Keratinocyte (primary cell): ENCODE measurements around the gene ZNF451.

ENCODE experiments used
- EZH2 ChIP-seq: IDR thresholded peaks from one replicate; pipeline ENCODE4 v1.6.1; 2012; ENCODE audit warnings: inconsistent platforms, mild to moderate bottlenecking, low read length, moderate library complexity
- TF ChIP-seq, protein P1 (sequence below), 3 experiments: IDR thresholded peaks in 1 of 3; conservative IDR thresholded peaks in 1 of 3; optimal IDR thresholded peaks in 1 of 3; 2 replicates in 2 of 3; 3 replicates in 1 of 3; pipeline versions ENCODE3 to v1.5.1; 2011; ENCODE audit warnings: low read length in 3 of 3, mild to moderate bottlenecking in 3 of 3, moderate library complexity in 2 of 3, control low read depth in 1 of 3, inconsistent platforms in 1 of 3; ENCODE audit not compliant: insufficient read depth in 2 of 3; ENCODE audit errors: extremely low read depth in 1 of 3

DNA sequence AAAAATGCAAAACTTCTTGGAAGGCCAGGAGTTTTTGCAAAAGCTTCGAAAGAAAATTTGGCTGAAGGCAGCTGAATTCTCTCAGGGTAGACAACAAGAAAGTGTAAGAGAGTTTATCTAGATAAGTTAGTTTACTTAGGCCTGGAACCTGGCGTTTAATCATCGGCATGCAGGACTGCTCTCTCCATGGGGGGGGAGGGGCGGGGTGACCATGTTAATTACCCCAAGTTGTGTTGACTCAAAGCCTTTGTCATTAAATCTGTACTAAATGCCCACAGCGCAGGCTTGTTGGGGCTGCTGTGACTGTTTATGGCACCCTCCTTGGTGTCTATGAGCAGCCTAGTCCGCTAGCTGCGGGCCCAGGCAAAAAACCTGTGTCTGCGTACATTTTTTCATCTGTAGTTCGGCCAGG, 20.1 kb upstream of the ZNF451 start:
- TF ChIP-seq, protein P1, sequence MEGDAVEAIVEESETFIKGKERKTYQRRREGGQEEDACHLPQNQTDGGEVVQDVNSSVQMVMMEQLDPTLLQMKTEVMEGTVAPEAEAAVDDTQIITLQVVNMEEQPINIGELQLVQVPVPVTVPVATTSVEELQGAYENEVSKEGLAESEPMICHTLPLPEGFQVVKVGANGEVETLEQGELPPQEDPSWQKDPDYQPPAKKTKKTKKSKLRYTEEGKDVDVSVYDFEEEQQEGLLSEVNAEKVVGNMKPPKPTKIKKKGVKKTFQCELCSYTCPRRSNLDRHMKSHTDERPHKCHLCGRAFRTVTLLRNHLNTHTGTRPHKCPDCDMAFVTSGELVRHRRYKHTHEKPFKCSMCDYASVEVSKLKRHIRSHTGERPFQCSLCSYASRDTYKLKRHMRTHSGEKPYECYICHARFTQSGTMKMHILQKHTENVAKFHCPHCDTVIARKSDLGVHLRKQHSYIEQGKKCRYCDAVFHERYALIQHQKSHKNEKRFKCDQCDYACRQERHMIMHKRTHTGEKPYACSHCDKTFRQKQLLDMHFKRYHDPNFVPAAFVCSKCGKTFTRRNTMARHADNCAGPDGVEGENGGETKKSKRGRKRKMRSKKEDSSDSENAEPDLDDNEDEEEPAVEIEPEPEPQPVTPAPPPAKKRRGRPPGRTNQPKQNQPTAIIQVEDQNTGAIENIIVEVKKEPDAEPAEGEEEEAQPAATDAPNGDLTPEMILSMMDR (optimal IDR thresholded peaks at IDR 0.05 in 1 of 3, IDR thresholded peaks at IDR 0.05 in 1 of 3, conservative IDR thresholded peaks at IDR 0.05 in 1 of 3; ENCODE audit: extremely low read depth in 1 of 3, insufficient read depth in 2 of 3, low read length in 3 of 3): no peak
- TF ChIP-seq EZH2: no peak
